ENCODE results near the gene RAPGEF3. TPM values are rescaled to one million over a fixed set of nuclear protein-coding genes. Genes with fewer than 3 reads are reported as not detected.

RAPGEF3 gene
- total and polyA plus RNA-seq, 4 donors, result 1.3 to 4.3 (median 1.4) TPM

GRCh38 chr12:47795814-47796411, 37.2 kb upstream of the RAPGEF3 start (continued):
- TF ChIP-seq REST (IDR thresholded peaks at IDR 0.05) (no peak), JUND (IDR thresholded peaks at IDR 0.05) (no peak), TAF1 (conservative IDR thresholded peaks at IDR 0.05) (no peak), RXRA (IDR thresholded peaks at IDR 0.05) (no peak)

GRCh38 chr12:47795121-47795813, 36.6 kb upstream of the RAPGEF3 start:
- Histone ChIP-seq H3K27me3 (ENCODE audit: control insufficient read depth in 4 of 4, insufficient read depth in 4 of 4, low read length in 3 of 4) (no peaks in the 10 kb centered on the region), H3K4me1 (ENCODE audit: control insufficient read depth in 4 of 4, insufficient read depth in 4 of 4, low read length in 3 of 4) (peaks cover 0 to 6% (median 0%) of the 10 kb centered on the region in 4 donors), H3K4me3 (ENCODE audit: low read depth in 1 of 3, low read length in 3 of 3) (no peak overlapping the region), H3K36me3 (ENCODE audit: control insufficient read depth in 4 of 4, insufficient read depth in 3 of 4, low read depth in 1 of 4, low read length in 3 of 4) (peaks cover 0 to 18% (median under 1%) of the 10 kb centered on the region in 4 donors), H3K27ac (ENCODE audit: low read depth in 1 of 2, low read length in 2 of 2) (no peak overlapping the region), H3K9me3 (ENCODE audit: control insufficient read depth in 4 of 4, low read length in 3 of 4) (no peaks in the 10 kb centered on the region), H3K9ac (ENCODE audit: low read depth in 1 of 2, low read length in 2 of 2) (no peak overlapping the region)
- no peak for TF ChIP-seq JUND (IDR thresholded peaks at IDR 0.05)
- no peak for TF ChIP-seq SP1 (IDR thresholded peaks at IDR 0.05)
- TF ChIP-seq EGR1 (IDR thresholded peaks at IDR 0.05; ENCODE audit: low read depth in 2 of 2), result no peak
- no peak for TF ChIP-seq FOXA1 (IDR thresholded peaks at IDR 0.05)
- no peak for TF ChIP-seq ATF3 (IDR thresholded peaks at IDR 0.05)
- no peak for TF ChIP-seq CTCF (IDR thresholded peaks at IDR 0.05; ENCODE audit: low read depth, low read length, missing input control)
- TF ChIP-seq REST (IDR thresholded peaks at IDR 0.05), result no peak
- TF ChIP-seq YY1 (IDR thresholded peaks at IDR 0.05), result no peak
- no peak for TF ChIP-seq RAD21 (IDR thresholded peaks at IDR 0.05)
- no peak for TF ChIP-seq GABPA (IDR thresholded peaks at IDR 0.05 in 1 of 2, conservative IDR thresholded peaks at IDR 0.05 in 1 of 2)
- no peak for TF ChIP-seq MAX (IDR thresholded peaks at IDR 0.05)
- no peak for TF ChIP-seq ZBTB33 (IDR thresholded peaks at IDR 0.05)
- no peak for TF ChIP-seq TAF1 (conservative IDR thresholded peaks at IDR 0.05)
- TF ChIP-seq RXRA (IDR thresholded peaks at IDR 0.05), result no peak
- TF ChIP-seq HNF4A (conservative IDR thresholded peaks at IDR 0.05), result no peak
- TF ChIP-seq HNF4G (IDR thresholded peaks at IDR 0.05), result no peak
- TF ChIP-seq FOXA2 (IDR thresholded peaks at IDR 0.05), result no peak
- TF ChIP-seq NR2F2 (IDR thresholded peaks at IDR 0.05), result no peak
- 94% methylated on average over 21 of the region's 21 CpGs for WGBS
- DNase-seq (ENCODE audit: low spot score), result no peak
